Stimulated activated naive B cell treated with anti-CD40 and anti-IgM and Interleukin-4, amounts not matched to agents 10 μg/mL and 1 μg/mL and 100 μg/mL, for 72 hours (primary cell): ENCODE results near the gene FRMD4A.

Experiments used
- ATAC-seq, 2 donors: fragments of 150-1000 bp; cut with Tn5 transposase; replicated peaks; 2 replicates each; pipeline ENCODE4 v1.10.0; 2021; ENCODE audit warnings: moderate library complexity in 1 of 2
- DNase-seq: peaks from one replicate; pipeline ENCODE4 v3.0.0; 2021
- H3K27ac Mint-ChIP-seq: one replicate; pipeline ENCODE4 v1.8.0; 2022; ENCODE audit warnings: mild to moderate bottlenecking, mixed read lengths
- H3K27me3 Mint-ChIP-seq, 2 donors: one replicate each; pipeline ENCODE4 v1.8.0; 2022; ENCODE audit warnings: mixed read lengths in 2 of 2
- H3K36me3 Mint-ChIP-seq, 2 donors: one replicate each; pipeline ENCODE4 v1.8.0; 2022; ENCODE audit warnings: mixed read lengths in 2 of 2, mild to moderate bottlenecking in 1 of 2
- H3K4me1 Mint-ChIP-seq, 2 donors: one replicate each; pipeline ENCODE4 v1.8.0; 2022; ENCODE audit warnings: mixed read lengths in 2 of 2, mild to moderate bottlenecking in 1 of 2
- H3K4me3 Mint-ChIP-seq, 2 donors: one replicate each; pipeline ENCODE4 v1.8.0; 2022; ENCODE audit warnings: mild to moderate bottlenecking in 2 of 2, mixed read lengths in 2 of 2, moderate library complexity in 1 of 2
- H3K9me3 Mint-ChIP-seq, 2 donors: one replicate each; pipeline ENCODE4 v1.8.0; 2022; ENCODE audit warnings: mixed read lengths in 2 of 2, mild to moderate bottlenecking in 1 of 2

FRMD4A gene

DNA sequence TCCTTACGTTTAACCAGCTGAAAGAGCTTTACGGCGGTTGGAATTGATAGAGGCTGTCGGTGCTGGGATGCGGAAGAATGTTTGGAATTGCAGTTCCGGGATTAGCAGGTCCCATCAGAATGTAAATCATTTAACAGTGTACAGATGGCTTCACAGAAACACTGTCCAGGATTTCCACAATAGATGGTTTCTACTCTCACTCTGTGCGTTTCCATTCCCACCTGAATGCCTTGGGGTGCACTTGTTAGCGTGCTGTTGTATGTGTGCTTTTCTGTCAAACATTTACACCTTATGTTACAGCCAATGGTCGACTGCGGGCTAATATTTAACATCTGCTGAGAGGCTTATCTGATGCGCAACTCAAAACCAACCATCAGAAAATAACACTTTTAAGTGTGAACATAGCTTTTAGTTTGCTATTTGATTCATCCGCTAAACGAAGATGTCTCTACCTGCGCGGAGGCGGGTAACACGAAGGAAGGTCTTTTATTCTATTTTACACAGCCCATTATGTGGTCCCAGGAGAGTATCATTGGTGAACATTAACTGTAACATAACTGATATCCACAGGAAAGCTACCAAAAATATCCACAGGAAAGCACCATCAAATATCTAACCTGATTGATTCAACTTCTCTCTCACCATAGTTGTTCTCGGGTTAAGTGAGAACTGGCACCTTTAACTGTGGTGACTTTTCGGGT is 564.9 kb downstream of the FRMD4A start:
- Mint-ChIP-seq H3K4me1 (no peaks in the 10 kb centered on the region), H3K27ac (no peak overlapping the region), H3K9me3 (no peaks in the 10 kb centered on the region), H3K4me3 (no peak overlapping the region), H3K27me3 (peaks cover 14 to 33% of the 10 kb centered on the region in 2 donors), H3K36me3 (no peaks in the 10 kb centered on the region)
- ATAC-seq = no peak
- DNase-seq = no peak

DNA sequence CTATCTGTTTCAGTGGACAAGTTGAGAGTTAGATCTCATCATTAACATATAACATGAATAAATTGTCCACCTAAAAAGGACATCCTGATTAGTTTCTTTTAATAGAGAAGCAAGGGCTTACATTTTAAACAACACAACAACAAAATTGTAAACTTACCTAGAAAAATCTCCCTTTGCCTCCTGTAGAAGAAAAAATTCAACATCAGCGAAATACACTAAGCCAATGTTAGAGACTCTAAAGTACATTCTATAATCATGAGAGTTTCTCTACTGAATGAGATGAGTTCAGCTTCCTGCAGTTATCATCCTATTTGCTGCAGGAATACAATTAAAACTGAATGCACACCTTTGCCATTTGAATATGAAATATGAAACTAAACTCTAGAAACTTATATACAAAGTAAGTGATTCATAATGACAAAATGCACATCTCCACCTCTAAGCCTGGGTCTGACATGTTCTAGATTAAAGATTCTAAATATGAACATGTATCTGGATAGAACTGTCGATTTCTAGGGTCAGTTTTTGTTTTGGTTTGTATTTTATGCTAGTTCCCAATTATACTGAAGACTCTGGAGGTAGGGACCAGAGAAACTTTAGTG is 569.1 kb downstream of the FRMD4A start:
- Mint-ChIP-seq H3K4me1 (peaks cover 2 to 9% of the 10 kb centered on the region in 2 donors), H3K4me3 (no peak overlapping the region), H3K36me3 (no peaks in the 10 kb centered on the region), H3K9me3 (no peaks in the 10 kb centered on the region), H3K27ac (no peak overlapping the region), H3K27me3 (peaks cover 4 to 9% of the 10 kb centered on the region in 2 donors)
- ATAC-seq = no peak
- no peak for DNase-seq

DNA sequence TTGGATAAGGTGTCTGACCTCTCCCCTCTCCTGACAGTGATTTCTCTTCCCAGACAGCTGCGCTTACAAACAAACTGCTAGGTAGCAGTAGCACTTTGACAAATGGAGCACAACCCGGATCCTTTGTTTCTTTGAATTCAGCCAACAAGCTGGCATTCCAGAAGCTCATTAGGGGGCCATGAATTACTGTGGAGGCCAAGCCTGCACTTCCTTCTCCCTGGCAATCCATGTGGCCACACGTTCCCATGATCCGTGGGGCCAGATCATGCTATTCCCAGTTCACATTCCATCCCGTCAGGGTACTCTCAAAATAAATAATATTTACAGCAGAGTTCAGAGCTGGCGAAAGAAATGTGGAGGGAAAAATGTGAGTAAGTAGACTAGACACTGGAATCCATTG is 571.6 kb downstream of the FRMD4A start:
- no peaks in the 10 kb centered on the region for H3K9me3 Mint-ChIP-seq
- no peaks in the 10 kb centered on the region for H3K36me3 Mint-ChIP-seq
- peaks cover 2 to 9% of the 10 kb centered on the region in 2 donors for H3K4me1 Mint-ChIP-seq
- H3K27ac Mint-ChIP-seq = no peak overlapping the region
- ATAC-seq (no peak), DNase-seq (no peak)
- H3K27me3 Mint-ChIP-seq = no peaks in the 10 kb centered on the region
- no peak overlapping the region for H3K4me3 Mint-ChIP-seq

DNA sequence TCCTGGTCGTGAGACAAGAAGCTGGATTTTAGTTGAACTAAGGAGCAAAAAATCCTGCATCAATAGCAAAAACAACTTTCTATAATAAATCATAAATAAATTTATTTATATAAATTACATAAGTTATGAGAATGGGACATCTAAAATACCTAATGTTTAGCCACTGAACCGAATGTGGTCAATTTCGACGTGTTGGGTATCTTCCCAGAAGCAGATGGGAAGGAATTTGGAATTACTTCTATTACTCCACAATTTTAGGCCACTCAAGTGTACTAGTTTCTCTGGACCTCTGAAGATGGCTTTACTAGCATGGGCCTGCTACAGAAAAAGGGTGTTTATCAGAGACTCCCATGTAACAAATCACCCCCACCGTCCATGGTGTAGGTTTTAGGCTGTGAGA is 572.0 kb downstream of the FRMD4A start:
- Mint-ChIP-seq H3K36me3 (no peaks in the 10 kb centered on the region), H3K4me3 (no peak overlapping the region), H3K9me3 (no peaks in the 10 kb centered on the region), H3K4me1 (peaks cover 2 to 9% of the 10 kb centered on the region in 2 donors), H3K27ac (no peak overlapping the region), H3K27me3 (no peaks in the 10 kb centered on the region)
- ATAC-seq (no peak), DNase-seq (no peak)

DNA sequence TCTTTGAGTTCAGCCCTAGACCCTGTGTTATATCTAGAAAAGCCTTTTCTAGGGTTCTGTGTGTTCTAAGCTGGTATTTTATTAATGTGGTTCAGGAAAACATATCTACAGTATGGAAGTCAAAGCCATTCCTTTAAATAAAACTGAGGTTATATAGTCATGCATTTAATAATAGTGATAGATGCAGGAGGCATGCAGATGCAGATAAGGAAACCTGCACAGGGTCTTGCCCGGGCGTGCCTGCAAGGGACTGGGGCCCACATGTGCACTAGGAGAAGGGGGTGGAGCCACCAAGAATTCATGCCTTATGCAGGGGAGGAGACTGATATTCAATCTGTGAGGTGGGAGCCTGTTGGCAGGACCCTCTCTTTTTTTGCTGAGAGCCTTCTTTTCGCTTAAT is 572.4 kb downstream of the FRMD4A start:
- Mint-ChIP-seq H3K36me3 (no peaks in the 10 kb centered on the region), H3K4me1 (peaks cover 2 to 9% of the 10 kb centered on the region in 2 donors), H3K9me3 (no peaks in the 10 kb centered on the region), H3K27me3 (no peaks in the 10 kb centered on the region), H3K27ac (no peak overlapping the region), H3K4me3 (no peak overlapping the region)
- DNase-seq = no peak
- no peak for ATAC-seq

DNA sequence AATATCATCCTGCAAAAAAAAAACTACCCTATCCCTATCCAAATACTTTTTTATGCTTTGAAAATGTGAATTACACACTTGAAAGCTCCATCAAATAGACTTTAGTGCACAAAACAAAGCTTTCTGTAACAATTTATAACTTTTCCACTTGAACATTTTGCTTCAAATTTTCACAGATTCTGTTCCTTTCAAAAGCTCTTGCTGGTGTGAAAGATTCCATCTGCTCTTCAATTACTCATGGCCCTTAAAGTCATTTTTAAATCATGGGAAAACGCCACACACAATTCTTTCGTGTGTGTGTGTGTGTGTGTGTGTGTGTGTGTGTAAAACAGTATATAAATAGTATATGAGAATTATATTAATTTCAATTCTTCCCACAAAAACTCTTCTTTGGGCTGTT is 576.4 kb downstream of the FRMD4A start:
- no peaks in the 10 kb centered on the region for H3K9me3 Mint-ChIP-seq
- H3K4me1 Mint-ChIP-seq = peaks cover 2 to 9% of the 10 kb centered on the region in 2 donors
- H3K27ac Mint-ChIP-seq = no peak overlapping the region

DNA sequence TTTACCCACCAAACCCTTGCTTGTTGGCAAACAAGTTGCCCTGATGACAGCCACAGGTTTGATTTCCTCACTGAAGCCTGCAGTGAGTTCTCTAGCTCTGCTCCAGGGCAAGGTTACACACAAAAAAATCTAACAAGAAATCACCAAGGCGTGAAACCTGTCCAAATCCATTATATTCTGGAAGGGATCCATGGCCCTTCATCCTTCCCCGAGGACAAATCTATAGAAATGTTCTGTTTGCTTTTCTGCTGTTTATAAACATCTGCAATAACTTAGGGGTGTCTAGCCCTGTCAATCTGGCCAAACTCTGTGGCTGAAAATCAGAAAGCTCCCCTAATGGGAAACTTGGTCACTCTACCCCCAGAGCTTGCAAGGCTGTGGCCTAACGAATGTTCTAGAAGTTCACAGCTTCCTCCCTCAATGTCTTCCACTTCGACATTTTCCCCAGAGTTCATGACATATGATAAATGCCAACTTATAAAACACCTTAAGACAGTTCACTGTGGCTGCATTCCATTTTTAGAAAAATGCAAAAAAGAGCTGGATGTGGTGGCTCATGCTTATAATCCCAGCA is 579.4 kb downstream of the FRMD4A start:
- no peaks in the 10 kb centered on the region for H3K36me3 Mint-ChIP-seq
- no peak overlapping the region for H3K27ac Mint-ChIP-seq
- DNase-seq (no peak), ATAC-seq (no peak)
- H3K9me3 Mint-ChIP-seq = no peaks in the 10 kb centered on the region
- peaks cover 11 to 12% of the 10 kb centered on the region in 2 donors for H3K27me3 Mint-ChIP-seq
- no peak overlapping the region for H3K4me3 Mint-ChIP-seq
- no peaks in the 10 kb centered on the region for H3K4me1 Mint-ChIP-seq

More for the DNA sequence above, 576.4 kb downstream of the FRMD4A start:
- DNase-seq (no peak), ATAC-seq (no peak)
- Mint-ChIP-seq H3K27me3 (peaks cover 5 to 8% of the 10 kb centered on the region in 2 donors), H3K4me3 (no peak overlapping the region), H3K36me3 (no peaks in the 10 kb centered on the region)

DNA sequence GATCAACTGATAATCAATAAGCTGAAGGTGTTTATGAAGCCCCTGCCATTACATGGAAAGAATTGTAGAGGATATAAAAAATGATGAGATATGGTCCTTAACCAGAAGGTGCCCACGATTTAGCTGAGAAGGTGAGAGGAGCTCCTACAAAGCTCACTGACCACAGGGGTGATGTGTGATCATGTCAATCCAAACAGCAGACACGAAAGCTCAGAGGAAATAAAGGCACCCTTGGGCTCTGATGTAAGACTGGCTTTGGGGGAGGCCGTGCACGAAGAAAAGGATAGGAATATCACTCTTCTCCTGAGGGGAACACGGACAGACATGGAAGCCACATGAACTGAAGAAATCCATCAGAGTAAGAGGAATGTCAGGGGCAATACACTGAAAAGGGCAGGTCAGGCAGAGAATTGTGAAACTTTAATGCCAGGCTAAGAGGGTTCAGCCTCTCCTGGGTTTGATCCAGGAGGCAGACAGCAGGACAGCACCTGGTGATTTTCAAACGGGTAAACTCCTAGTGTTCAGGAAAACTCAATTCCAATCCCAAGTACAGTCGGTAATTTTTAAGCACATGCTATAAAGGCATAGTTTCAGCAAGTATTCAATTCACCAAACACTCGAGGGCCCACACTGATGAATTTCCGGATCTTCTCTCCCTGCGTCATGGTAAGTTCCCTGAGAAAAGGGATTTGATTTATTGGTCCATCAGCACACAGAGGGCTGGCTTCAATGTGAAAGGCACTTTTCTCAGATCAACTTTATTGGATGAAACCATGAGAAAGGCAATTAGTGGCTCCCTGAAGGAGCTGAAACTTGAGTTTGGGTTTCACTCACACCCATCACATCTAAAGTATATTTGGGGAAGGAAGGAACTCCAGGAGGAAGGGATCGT is 580.2 kb downstream of the FRMD4A start:
- H3K9me3 Mint-ChIP-seq = no peaks in the 10 kb centered on the region
- H3K4me1 Mint-ChIP-seq = no peaks in the 10 kb centered on the region
- H3K4me3 Mint-ChIP-seq = no peak overlapping the region
- no peaks in the 10 kb centered on the region for H3K36me3 Mint-ChIP-seq
- H3K27ac Mint-ChIP-seq = no peak overlapping the region
- H3K27me3 Mint-ChIP-seq = peaks cover 16% of the 10 kb centered on the region in 2 donors
- ATAC-seq (no peak), DNase-seq (no peak)

DNA sequence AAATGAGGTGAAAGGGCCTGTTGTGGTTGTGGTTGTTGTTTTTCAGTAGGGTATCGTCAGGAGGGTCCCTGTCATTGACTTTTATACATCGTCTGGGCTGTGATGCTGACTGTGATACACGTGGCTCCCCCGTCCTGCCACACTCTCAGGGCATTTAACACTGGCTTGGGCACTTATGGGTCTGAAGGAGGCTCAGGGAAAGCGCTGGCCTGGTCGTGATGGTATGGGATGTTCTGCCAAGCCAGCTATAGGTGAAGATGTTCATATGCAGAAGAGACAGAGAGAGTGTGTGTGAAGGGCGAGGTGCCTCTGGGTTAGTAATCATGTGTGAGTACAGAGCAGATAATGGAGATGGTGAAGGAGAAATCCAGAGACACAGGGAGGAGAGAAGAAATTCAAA is 585.5 kb downstream of the FRMD4A start:
- Mint-ChIP-seq H3K27me3 (peaks cover 35 to 44% of the 10 kb centered on the region in 2 donors), H3K27ac (no peak overlapping the region)

DNA sequence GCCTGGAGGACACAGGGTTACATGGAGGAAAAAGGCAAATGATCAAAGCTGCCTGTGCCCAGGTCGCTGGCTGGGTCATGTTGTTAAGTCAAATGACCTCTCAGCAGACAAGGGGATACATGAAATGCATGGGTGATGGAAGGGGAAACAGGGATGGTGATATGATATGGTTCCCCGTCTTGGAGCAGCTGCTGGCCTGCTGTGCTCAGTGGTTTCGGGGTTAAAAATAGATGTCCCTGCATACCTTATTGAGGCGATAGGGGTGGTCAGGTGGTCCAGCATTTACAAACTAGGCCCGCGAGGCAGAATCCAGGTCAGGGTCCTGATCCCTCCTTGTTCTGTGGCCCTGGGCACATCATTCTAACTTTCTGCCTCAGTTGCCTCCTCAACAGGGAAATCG is 586.8 kb downstream of the FRMD4A start:
- H3K9me3 Mint-ChIP-seq = no peaks in the 10 kb centered on the region
- ATAC-seq = no peak
- no peak for DNase-seq
- H3K4me3 Mint-ChIP-seq = no peak overlapping the region
- no peaks in the 10 kb centered on the region for H3K4me1 Mint-ChIP-seq
- H3K27me3 Mint-ChIP-seq = peaks cover 27 to 39% of the 10 kb centered on the region in 2 donors
- H3K36me3 Mint-ChIP-seq = no peaks in the 10 kb centered on the region
- H3K27ac Mint-ChIP-seq = no peak overlapping the region

More for the DNA sequence above, 585.5 kb downstream of the FRMD4A start:
- Mint-ChIP-seq H3K4me3 (no peak overlapping the region), H3K9me3 (no peaks in the 10 kb centered on the region), H3K4me1 (no peaks in the 10 kb centered on the region), H3K36me3 (no peaks in the 10 kb centered on the region)
- DNase-seq (no peak), ATAC-seq (no peak)

DNA sequence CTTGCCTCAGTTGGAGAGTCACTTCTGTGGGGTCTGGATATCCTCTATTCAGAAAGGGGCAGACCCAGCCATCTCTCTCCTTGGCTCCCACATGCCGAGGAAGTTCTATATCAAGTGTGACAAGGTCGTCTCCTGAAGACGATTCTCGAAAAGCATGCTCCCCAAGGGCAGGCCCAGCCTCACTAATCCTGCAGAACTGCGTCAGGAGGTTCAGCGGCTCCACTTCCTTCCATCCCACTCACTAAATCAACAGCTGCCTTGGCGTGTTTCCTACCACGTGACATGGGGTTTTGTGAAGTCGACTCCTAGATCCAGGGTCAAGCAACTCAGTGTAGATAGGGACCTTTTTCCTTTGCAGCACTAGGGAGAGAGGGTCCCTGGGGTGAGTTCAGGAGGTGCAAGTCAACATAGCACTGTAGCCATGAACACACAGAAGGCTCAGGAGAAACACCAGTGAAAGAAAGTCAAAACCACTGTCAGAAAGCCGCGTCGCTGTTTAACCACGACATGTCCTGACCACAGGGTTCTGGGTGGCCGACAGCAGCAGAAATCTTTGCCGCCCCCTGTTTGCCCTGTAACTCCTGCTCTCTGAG is 587.5 kb downstream of the FRMD4A start:
- Mint-ChIP-seq H3K27me3 (peaks cover 27 to 36% of the 10 kb centered on the region in 2 donors), H3K27ac (peak overlapping the region; percentile 47), H3K9me3 (no peaks in the 10 kb centered on the region), H3K4me1 (no peaks in the 10 kb centered on the region), H3K36me3 (no peaks in the 10 kb centered on the region), H3K4me3 (no peak overlapping the region)
- DNase-seq (no peak), ATAC-seq (peak; percentile 39 to 58)

DNA sequence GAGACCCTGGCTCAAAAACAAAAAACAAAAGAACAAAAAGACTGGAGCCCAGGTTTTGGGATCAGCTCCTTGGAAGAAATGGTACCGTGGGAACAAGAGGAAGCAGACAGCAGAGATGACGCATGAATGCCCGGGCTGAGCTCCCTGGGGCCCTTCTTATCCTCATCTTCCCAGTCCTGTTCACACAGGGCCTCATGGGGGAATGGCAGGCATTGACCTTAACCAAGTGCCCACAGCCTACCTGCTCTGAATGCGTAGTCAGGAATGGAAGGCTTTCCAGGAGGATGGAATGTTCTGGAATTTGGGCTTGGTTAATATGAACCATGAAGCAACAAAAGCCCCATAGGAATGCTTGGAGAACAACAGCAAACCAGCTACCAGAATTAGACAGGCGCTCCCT is 589.3 kb downstream of the FRMD4A start:
- Mint-ChIP-seq H3K4me1 (no peaks in the 10 kb centered on the region), H3K36me3 (no peaks in the 10 kb centered on the region), H3K4me3 (no peak overlapping the region), H3K27ac (no peak overlapping the region), H3K27me3 (peaks cover 25 to 35% of the 10 kb centered on the region in 2 donors), H3K9me3 (no peaks in the 10 kb centered on the region)
- no peak for DNase-seq
- no peak for ATAC-seq

DNA sequence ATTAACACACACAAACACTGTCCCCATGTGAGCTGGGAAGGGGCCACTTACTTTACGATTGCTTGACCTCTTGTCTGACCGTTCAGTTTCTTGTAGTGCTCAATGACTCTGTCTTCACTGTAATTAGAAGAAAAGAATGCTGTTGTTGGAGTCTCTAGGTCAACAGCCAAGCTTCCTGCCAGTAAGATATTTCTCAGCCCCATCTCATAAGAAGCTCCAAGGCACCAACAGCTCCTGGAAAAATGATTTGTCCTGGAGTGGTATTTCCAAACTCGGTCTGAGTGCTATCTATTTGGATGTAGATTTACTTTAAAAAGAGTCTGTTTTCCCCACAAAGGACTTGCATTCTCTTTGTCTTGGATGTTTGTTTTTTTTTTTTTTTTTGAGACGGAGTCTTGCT is 590.3 kb downstream of the FRMD4A start:
- Mint-ChIP-seq H3K4me3 (no peak overlapping the region), H3K27ac (no peak overlapping the region), H3K27me3 (peaks cover 19 to 28% of the 10 kb centered on the region in 2 donors), H3K4me1 (no peaks in the 10 kb centered on the region), H3K36me3 (no peaks in the 10 kb centered on the region), H3K9me3 (no peaks in the 10 kb centered on the region)
- no peak for ATAC-seq
- DNase-seq = no peak

DNA sequence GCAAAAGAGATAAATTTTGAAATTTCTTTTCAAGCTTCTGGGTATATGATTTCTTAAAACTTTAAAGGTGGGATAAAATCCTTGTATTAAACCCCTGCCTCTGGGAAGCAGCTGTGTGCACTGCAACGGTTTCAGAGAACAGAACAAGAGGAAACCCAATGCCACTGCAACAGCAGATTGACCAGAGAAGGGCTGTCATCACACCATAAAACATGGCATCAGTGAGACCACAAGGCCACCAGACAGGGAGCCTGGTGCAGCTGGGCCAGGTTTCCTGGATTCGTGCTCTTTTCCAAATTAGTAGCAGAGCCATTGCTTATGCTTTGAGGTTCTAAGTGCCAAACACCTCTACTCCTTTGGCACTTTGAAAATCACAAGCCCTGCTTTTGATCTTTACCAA is 591.5 kb downstream of the FRMD4A start:
- no peaks in the 10 kb centered on the region for H3K4me1 Mint-ChIP-seq
- H3K4me3 Mint-ChIP-seq = no peak overlapping the region
- no peak overlapping the region for H3K27ac Mint-ChIP-seq
- no peaks in the 10 kb centered on the region for H3K9me3 Mint-ChIP-seq
- DNase-seq = no peak
- H3K36me3 Mint-ChIP-seq = no peaks in the 10 kb centered on the region
- peaks cover 19 to 22% of the 10 kb centered on the region in 2 donors for H3K27me3 Mint-ChIP-seq
- no peak for ATAC-seq
